ENCODE results near the gene LRP5.

Gene LRP5

DNA sequence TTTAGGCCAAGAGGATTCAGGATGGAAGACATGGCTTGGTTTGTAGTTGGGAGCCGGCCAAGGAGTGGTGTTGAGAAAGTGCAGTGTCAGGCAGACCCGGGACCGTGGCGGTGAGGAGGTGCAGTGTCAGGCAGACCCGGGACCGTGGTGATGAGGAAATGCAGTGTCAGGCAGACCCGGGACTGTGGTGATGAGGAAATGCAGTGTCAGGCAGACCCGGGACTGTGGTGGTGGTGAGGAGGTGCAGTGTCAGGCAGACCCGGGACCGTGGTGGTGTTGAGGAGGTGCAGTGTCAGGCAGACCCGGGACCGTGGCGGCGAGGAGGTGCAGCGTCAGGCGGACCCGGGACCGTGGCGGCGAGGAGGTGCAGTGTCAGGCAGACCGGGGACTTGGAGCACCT, 59.7 kb downstream of the LRP5 start:
- no peak for DNase-seq

DNA sequence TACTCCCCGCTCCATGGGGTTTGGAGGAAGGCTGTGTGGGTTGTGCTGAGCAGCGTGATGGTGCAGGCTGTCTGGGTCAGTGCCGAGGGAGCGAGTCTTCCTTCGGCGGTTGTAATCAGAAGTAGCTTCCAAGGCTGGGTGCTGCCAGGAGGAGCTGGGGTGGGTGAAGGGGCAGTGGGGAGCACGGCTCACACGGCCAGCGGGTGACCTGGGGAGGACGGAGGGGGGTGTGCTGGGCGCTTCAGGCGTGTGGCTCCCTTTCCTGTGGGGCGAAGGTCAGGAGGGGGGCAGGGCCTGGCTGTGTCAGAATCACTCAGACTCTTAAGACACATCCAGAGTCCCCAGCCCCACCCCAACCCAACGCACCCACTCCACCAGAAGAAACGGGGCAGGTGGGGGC, 60.2 kb downstream of the LRP5 start:
- no peak for DNase-seq

DNA sequence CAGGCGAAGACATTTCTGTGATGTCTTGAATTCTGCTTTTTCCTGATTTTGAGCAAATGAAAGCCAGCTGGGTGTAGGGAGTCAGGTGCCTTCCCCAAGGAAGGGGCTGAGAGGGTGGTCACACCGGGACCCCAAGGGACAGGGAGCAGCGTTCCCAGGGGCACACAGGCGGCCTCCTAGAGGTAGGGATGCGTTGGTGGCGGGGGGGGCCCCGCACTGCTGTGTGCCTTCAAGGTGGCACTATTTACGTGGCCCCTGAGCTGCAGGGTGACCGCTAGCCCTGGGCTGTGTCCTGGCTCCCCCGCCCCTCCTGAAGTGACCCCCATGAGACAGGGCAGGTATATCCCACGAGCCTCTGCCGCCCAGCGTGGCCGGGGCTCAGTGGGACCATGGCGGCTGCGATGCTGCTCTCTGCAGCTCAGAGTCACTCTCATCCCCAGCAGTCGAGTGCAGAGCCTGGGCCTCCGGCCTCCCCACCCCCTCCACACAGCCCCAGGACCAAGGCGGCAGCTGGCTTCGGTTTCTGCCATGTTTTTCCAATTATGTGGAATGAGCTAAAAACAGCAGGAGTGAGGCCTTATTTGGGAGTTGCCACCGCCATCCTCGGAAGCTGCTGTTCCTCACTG, 60.9 kb downstream of the LRP5 start:
- no peak for DNase-seq

DNA sequence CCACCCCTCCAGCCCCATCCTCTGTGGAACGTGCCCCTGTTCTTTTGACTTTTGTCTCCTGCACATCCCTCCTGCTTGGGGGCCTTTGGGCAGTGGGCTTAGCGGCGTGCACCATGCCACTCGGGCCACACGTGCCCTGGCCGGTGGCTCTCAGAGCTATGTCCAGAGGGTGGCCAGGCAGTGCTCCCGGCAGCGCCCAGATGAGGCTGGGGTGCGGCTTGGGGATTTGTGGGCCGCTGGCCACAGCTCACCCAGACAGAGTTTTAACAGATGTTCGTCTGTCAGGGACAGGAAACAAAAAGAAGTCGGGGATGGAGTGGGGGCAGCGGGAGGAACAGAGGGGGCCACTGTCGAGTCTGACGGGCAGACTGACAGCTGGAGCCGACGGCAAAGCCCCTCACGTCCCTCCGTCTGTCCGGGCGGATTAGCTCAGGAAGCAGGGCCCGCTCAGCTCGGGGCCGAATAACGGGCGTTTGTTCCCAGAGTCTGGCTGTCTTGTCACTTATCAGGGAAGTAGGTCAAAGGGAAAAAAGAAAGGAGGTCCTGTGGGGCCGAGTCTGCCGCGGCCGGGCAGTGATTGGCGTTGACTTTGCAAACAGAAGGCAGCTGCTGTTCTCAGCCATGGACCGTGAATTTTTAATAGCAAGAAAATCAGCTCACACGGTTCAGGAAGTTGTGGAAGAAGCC, 61.6 kb downstream of the LRP5 start:
- no peak for DNase-seq

DNA sequence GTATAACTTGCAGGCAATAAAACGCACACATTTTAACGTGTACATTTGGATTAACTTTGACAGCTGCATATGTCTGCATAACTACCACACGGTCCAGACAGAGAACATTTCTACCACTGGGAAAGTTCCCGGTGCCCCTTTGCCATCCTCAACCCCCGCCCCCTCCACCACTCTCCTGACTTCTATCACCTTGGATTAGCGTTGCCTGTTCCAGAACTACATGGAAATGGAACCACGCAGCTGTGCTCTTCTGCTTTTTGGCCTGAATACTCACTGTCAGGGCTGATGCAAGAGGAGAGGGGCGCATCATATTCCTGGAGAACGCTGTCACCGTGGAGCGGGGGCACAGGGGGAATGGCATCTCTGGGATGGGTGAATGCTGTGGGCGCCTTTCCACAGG, 62.1 kb downstream of the LRP5 start:
- DNase-seq: no peak

DNA sequence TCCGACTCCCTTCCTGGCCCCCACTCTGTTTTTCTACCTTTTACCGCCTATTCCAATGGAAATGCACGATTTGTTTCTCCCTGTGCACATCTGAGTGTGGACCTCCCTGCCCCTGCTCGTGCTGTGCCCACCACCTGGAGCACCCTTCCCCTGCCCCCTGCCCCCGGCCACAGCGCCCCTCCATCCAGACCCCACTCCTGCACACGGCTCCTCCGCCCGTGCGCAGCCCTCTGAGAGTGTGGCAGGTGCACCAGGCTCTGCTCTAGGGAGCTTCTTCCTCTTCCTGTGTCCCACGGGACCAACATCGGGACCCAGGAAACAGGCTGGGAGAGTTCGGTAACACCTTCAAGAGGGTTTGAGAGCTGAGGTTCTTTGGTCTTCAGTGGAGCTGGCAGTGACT, 62.9 kb downstream of the LRP5 start:
- DNase-seq: no peak

DNA sequence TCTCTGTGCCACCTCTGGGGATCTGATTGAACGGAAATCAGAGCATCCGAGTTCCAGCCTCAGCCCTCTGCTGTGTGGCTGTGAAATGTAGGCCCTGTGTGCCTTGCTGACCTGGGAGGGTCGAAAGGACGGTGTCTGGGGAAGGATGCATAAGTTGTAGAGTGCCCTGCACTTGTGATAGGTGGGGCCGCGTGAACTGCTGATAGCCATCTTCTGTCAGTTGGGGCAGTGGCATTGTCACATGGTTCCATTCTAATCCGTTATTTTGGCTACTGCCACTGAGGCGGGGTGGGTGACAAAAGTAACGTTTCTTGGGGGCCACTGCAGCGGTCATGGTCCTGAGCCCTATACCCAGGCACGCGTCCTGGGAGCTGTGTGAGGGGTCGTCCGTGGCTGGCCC, 63.4 kb downstream of the LRP5 start:
- no peak for DNase-seq

DNA sequence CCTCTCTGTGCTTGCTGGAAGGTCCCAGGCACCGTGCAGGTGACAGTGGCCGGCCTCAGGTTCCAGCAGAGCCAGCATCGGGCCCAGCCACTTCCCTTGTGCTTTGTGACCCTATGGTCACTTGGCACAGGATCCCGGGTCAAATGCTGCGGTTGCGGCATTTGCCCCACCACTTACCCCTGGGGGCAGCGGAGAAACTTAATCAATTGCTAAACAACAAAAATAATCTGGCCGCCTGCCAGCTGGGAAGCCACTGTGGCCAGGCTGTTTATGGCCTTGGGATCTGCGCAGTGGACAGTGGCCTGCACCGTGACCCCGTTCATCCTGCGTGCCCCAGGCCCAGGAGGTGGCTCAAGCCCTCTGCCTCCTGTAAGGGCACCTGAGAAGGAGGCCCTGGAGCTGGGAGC, 65.0 kb downstream of the LRP5 start:
- no peak for DNase-seq

DNA sequence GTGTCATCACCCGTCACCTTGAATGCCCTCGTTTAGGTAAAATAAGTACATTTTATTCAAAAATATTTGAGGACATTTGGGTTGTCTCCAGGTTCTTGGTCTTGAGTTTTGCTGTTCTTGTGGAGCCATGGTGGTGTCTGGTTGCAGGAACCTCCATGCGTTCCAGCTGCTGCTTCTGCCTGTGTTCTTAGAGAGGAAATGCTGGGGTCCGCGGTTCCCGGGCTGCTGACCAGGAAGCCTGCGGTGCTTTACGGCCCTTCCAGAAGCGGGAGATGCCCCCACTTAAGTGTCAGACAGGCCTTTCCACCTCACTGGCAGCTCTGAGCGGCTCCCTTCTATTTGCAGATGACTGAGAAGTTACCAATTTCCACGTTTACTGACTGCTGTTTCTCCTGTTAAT, 66.8 kb downstream of the LRP5 start:
- no peak for DNase-seq

DNA sequence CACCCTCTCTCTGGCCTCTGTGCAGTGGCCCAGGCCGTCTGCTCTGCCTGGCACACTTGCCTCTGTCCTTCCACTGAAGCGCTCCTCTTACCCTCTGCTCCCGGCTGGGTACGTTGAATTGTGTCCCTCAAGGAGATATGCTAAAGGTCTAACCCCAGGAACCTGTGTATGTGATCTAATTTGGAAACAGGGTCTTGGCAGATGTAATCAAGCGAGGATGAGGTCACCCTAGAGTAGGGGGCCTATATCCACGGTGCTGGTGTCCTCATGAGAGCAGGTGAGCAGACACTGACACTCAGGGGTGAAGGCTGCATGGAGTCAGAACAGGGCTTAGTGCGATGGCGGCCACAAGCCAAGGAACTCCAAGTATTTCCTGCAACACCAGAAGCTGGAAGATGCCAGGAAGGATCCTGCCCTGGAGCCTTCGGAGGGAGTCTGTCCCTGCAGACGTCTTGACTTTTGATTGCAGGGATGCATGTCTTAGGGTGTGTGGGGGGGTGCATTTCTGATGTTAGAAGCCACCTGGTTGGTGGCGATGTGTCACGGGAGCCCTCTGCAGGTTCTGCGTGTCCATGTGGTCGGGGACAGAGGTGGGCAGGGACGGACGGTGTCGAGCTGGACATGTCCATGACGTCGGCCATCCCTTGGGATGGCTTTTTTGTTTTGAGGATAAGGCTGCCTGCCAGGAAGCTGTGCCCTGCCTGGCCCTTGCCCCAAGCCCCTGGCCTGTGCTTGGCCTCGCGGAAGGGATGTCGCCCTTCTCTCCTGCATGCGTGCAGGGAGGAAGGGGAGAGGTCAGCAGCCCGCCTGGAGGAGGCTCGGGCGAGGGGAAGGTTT, 68.6 kb downstream of the LRP5 start:
- no peak for DNase-seq

DNA sequence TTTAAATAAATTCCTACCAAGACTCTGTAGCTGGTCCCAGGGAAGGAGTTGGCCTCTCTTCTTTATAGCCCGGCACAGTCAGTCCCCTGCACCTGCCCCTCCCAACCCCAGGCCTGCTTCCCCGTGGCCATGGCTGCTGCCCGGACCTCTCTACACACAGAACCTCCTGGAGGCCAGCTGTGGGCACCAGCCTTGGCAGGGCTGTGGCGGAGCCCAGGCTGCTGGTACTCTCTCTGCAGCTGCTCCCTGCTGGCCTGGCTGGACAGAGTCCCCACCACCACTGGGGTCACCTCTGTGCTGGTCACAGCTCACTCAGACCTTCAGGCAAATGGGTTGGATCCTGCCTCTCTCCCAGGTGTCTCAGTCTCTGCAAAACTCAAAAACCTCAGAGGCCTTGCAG, 69.3 kb downstream of the LRP5 start:
- no peak for DNase-seq

DNA sequence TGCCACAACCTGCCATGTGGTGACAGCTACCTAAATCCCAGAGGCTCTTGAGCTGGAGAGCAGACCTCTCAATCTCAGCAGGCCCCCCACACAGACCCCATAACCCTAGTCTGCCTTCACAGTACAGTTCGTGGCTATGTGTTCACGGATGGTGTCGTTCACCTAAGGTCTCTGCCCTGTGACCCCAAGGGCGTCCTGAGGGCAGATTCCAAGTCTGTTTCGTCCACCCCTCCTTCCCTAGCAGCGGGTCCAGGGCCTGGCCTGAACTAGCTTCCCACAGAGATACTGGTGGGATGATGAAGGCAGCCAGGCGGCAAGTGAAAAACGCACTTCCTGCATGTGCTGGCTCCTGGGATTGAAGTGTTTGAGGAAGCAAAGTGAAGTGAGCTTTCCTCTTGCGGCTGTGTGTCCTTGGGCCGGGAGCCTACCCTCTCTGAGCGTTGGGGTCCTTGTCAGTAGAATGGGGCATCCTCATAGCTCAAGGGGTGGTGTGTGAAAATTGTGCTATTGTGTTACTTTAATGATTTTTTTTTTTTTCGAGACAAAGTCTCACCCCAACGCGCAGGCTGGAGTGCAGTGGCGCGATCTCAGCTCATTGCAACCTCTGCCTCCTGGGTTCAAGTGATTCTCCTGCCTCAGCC, 70.1 kb downstream of the LRP5 start:
- DNase-seq: no peak

DNA sequence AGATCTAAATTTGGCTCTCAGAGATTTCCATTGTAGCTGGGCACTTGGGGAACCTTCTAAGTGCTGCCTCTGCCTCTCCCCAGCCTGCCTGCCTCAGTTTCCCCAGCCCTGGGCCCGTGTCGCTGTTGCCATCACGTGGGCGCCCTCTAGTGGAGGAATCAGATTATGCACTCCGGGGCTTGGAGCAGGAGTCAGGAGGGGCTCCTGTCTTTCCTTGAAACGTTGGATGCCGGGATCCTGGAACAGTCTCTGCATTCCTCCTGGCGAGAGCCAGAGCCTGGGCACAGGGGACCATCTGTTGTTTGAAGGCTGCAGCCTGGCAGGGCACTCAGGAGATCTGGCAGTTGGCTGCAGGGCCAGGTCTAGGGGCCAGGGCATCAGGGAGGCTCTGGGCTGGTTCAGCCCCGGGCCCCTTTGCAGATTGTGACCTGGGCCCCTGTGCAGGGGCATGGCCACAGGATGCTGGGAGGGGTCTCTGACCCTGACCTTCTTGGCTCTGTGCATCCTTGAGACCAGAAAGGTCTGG, 71.6 kb downstream of the LRP5 start:
- DNase-seq: no peak

DNA sequence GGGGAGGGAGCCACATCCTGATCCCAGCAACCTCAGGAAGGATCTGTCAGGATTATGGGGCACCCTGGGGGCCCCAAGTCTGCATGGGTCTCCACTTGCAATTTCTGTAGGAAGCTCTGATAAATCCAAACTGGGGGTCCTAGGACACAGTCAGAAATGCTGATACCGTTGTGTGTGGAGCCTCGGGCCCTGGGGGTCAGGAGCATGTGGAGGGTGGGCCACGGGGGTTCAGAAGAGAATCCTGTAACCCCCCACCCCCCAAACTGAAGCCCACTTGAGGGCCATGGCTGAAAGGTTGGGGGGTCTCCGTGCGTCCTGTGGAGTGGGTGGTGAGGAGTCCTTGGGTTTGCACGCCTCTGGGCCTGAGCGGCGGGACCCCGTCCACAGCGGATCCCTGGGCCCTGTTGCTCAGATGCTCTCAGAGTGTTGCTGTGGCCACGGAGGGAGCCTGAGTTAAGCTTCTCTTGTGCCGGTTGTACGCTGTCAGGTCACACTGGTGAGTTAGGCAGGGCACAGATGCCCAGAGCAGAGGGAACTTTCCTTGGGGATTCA, 72.2 kb downstream of the LRP5 start:
- DNase-seq: no peak

DNA sequence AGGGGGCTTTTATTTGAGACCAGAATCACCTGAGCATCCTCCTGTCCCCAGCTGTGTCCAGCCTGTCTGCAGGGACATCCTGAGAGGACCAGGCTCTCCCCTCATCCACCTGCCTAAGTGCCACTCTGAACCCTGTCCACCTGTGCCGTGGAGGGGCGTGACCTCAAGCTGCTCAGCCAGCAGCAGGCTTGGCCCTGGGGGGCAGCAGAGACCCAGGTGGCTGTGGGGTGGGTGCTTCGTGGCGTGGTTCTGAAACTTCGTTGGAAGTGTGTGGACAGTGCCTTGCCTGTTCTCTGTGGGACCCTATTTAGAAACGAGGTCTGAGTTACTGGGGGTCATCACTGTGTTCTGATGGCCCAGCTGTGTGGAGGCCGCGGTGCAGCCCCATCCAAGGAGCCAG, 72.7 kb downstream of the LRP5 start:
- DNase-seq: no peak

DNA sequence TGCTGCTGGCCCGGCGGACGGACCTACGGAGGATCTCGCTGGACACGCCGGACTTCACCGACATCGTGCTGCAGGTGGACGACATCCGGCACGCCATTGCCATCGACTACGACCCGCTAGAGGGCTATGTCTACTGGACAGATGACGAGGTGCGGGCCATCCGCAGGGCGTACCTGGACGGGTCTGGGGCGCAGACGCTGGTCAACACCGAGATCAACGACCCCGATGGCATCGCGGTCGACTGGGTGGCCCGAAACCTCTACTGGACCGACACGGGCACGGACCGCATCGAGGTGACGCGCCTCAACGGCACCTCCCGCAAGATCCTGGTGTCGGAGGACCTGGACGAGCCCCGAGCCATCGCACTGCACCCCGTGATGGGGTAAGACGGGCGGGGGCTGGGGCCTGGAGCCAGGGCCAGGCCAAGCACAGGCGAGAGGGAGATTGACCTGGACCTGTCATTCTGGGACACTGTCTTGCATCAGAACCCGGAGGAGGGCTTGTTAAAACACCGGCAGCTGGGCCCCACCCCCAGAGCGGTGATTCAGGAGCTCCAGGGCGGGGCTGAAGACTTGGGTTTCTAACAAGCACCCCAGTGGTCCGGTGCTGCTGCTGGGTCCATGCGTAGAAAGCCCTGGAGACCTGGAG, 74.1 kb downstream of the LRP5 start:
- DNase-seq: no peak

DNA sequence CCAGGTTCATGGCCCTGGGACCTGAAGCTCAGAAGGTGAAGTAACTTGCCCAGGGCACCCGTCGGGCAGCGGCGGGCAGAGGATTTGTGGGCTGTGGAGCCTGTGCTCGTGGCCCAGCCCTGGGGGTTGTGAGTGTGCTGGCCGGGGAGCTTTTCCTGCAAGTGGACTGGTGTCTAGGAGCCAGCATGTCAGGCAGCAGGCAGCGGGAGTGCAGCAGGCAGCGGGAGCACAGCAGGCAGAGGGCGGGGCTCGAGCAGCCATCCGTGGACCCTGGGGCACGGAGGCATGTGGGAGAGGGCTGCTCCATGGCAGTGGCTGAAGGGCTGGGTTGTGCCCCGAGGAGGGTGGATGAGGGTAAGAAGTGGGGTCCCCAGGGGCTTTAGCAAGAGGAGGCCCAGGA, 75.4 kb downstream of the LRP5 start:
- DNase-seq: no peak

DNA sequence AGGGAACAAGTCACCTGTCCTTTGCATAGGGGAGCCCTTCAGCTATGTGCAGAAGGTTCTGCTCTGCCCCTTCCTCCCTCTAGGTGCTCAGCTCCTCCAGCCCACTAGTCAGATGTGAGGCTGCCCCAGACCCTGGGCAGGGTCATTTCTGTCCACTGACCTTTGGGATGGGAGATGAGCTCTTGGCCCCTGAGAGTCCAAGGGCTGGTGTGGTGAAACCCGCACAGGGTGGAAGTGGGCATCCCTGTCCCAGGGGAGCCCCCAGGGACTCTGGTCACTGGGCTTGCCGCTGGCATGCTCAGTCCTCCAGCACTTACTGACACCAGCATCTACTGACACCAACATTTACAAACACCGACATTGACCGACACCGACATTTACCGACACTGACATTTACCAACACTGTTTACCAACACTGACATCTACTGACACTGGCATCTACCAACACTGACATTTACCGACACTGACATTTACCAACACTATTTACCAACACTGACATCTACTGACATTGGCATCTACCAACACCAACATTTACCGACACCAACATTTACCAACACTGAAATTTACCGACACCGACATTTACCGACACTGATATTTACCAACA, 76.3 kb downstream of the LRP5 start:
- no peak for DNase-seq

DNA sequence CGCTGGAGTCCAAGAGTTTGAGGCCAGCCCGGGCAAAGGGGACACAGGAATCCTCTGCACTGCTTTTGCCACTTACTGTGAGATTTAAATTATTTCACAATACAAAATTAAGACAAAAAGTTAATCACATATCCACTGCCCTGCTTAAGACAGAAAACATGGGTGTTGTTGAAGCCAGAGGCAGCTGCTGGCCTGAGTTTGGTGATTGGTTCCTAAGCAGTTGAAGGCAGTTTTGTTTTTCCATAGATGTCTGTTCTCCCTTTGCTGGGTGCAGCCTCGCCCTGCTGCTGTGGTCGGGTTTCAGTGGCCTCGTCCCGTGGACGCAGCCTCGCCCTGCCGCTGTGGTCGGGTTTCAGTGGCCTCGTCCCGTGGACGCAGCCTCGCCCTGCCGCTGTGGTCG, 77.9 kb downstream of the LRP5 start:
- DNase-seq: no peak

DNA sequence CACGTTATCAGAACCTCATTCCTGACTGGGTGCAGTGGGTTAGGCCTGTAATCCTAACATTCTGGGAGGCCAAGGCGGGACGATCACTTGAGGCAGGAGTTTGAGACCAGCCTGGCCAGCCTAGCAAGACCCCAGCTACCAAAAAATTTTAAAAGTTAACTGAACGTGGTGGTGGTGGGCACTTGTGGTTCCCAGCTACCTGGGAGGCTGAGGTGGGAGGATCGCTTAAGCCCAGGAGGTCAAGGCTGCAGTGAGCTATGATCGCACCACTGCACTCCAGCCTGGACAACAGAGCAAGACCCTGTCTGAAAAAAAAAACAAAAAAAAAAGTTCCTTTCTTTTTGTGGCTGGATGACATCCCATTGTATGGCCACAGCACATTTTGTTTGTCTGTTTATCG, 80.4 kb downstream of the LRP5 start:
- no peak for DNase-seq

DNA sequence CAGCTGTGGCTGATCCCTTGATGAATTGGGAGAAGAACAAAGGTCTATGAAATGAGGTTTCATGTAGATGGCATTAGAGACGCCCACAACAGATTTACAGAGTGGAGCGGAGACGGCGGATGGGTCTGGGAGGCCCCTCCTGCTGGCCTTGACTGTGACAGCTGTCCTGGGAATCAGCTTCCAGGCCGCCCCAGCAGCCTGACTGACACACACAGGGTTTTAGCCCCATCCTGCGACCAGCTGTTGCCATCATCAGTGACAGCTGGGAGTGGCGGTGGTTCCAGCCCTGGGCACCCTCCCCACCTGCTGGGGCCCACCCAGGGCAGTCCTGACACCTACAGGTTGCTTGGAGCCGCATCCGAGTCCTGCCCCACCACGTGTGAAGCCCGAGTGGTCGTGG, 84.1 kb downstream of the LRP5 start:
- DNase-seq: no peak

DNA sequence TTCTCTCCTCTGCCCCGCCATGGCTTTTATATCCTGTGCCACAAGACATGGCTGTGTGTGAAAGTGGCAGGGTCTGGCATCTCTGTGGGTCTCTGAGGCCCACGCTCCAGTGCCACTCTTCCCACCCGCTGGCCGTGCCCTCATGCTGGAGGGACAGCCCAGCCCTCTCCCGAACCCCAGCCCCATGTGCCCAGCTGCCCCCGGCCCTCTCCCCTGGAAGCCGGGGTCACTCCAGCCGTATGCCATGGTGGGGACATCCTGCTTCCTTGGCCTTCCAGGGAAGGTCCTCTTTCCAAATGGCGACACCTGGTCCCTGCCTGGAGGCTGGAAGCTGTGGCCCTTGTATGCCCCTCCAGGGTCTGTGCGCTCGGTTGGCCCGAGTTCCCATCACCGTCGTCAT, 84.9 kb downstream of the LRP5 start:
- DNase-seq: no peak

All from cortex of kidney (tissue), 1 donor.